Amniotic stem cell (primary cell): ENCODE data around the gene GPR89B.
"Not testable (repeated sequence)": the region's sequence is repeated elsewhere in the genome, so short reads cannot be mapped to it uniquely, and the experiment has no call there.

Source experiments
- DNase-seq: peaks from one replicate; lab custom pipeline; 2025; lab: John Stamatoyannopoulos, UW

The GPR89B gene

DNA sequence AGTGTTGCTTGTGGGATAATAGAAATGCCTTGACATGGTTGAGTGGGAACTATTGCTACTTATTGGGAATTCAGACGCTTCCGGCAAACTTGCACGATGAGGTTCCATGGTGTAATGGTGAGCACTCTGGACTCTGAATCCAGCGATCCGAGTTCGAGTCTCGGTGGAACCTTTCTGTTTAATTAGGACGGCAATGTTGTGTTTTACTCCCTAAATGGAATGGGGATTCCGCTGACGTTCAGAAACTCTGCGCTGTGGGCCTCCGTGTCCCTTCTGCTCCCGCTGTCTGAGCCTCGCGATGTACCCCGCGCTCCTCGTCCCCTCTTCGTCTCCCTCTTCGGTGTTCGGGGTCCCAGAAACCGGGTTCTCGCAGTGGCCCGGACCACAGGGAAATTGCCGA lies 104.5 kb downstream of the GPR89B start:
- DNase-seq: not testable (repeated sequence)

DNA sequence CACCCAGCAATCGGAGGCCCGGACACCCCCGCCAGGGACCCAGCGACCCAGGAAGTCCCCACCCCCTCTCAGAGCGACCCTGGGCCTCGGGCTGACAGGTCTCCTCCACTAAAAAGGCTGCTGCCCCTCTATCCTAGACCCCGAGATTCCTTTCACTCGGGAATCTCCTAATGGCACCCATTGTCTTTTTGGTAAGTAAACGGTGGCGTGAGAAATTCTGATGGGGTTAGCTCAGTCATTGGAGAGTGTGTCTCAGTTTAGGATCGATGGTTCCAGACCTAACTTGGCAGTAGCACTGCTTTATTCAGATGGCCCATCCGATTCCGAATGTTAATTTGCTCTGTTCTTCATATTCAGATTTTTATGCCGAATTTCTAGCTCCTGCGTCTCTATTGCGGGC lies 104.9 kb downstream of the GPR89B start:
- DNase-seq: not testable (repeated sequence)

DNA sequence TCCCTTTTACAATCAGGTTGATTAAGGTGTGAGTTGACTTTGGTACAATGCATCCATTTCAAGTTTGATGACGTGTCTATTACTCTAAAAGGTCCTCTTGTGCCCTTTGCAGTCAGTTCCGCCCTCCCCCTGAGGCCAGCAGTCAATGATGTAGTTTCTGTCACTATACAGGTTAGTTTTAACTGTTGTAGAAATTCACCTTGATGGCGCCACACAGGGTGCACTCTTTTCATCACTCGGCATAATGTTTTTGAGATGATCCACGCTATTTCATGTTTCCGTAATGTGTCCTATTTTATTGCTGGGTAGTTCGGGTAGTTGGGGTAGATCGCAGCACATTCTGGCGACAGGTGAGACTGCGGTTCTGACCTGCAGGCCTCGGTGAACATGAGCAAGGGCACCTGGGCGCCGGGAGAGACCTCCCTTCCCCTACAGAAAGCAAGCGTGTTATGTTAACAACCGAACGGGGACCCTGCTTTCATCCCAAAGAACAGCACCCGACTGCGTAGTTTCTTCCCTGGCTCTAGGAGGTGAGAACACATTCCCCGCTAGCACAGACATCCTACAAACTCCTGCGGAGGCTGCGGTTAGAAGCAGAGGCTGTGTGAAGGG lies 109.7 kb downstream of the GPR89B start:
- DNase-seq: not testable (repeated sequence)

DNA sequence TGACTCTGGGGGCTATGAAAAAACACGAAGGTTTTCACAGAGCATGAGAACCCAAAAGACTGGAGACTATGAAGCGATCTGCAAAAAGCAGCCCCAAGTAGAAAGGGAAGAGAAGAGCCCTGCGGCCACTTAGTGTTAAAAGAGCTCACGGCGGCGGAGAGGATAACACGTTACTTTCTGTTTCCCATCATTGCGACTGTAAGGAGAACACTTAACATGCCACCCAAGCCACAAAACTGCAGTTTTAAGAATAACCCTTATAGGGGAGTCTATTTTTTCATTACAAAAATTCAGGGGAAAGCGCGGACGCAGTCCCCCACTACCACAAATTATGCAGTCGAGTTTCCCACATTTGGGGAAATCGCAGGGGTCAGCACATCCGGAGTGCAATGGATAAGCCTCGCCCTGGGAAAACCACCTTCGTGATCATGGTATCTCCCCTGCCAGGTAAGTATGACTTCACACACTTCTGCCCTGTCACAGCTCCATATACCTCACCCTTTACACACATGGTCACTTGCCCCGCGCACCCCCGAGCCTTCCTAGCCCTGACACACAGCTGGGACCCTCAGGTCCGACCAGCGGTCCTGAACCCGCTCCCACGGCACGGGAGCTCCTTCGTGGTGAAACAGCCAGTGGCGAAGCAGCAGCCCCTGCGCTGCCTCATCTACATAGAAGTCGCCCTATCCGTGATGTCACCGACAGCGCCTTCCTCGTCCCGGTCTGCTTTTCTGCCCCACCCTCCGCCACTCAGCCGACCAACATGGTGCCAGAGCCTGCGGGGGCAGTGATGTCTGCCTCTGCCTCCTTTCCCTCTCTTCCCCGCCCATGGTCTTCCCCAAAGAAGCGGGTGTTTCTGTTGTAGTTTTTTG lies 110.5 kb downstream of the GPR89B start:
- not testable (repeated sequence) for DNase-seq
